SH-SY5Y (cell line): ENCODE data around the gene LRRC8D.

Source experiments
- GATA2 ChIP-seq: IDR thresholded peaks from 2 replicates; pipeline ENCODE4 v1.6.1; 2011; ENCODE audit warnings: mild to moderate bottlenecking, low read depth, low read length
- GATA3 ChIP-seq: IDR thresholded peaks from 2 replicates; pipeline ENCODE4 v1.6.1; 2011; ENCODE audit warnings: low read depth, mild to moderate bottlenecking, low read length, moderate library complexity

- TF ChIP-seq GATA3 (no peak), GATA2 (no peak)
These were observed 165.2 kb downstream of the LRRC8D start for GRCh38 chr1:89986020-89986419.
